ENCODE data around the gene PPDPF.

PPDPF gene

DNA sequence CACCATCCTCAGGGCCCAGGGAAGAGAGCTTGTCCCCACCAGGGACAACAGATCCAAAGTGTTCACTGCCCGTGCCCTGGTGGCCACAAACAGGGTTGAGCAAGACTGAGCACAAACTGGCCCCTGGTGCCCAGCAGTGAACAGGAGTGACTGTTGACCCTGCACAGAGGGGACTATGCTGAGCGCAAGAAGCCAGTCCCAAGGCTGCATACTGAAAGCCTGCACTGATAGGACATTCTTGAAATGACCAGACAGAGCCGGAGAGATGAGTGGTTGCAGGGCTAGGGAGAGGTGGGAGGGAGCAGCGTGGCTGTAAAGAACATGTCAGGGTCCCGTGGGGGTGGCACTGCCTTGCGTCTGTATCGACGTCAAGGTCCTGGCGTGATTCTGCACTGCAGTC, 30.5 kb downstream of the PPDPF start:
- DNase-seq (ENCODE audit: low read depth), result no peak

DNA sequence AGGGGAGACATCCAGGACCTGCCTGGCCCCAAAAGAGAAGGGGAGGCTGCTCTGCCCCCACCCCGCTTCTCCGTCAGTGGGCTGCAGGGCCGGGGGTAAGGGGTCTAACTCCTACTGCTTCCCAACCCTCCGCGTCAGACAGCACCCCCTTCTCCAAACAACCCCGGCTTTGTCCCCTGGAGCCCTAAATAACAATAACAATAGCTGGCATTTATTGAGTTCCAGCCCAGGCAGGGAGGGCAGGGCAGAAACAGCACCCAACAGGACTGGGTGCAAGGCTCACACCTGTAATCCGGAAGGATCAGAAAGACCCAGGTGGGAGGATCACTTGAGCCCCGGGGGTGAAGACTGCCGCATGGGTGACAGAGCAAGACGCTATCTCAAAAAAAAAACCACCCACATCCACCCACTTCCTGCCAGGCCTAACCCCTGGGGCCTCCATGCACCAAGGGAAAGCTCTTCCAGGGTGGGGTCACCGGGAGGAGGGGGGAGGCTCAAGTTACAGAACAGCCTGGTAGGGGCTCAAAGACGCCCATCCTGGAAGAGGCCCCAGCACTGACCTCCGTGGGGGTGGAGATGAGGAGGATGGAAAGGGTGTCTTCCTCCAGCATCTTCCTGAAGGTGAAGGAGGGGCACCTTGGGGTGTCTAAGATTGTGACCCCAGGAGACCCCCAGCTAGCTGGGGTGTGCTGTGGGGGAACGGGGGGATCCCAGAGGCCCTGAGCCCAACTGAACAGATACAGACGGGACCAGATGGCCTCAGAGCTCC, 32.1 kb downstream of the PPDPF start:
- no peak for DNase-seq (ENCODE audit: low read depth)

DNA sequence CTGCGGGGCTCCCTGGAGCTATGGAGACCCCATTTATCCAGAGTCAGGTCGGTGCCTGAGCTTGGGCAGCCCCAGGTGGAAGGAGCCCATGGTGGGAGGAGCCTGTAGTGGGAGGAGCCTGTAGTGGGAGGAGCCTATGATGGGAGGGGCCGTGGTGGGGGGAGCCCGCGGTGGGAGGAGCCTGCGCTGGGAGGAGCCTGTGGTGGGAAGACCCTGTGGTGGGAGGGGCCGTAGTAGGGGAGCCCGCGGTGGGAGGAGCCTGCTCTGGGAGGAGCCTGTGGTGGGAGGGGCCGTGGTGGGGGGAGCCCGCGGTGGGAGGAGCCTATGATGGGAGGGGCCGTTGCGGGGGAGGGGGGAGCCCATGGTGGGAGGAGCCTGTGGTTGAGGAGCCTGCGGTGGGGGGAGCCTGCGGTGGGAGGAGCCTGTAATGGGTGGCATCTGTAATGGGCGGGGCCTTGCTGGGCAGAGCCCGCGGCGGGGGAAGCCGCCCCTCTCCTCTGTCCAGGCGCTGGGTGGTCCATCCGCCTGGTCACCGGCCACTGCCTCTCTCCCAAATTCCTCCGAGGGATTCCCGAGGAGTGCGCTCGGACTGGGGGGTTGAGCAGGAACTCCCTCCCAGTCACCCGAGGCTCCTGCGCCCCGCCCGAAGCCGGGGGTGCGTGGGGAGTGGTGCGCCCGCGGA, 32.8 kb downstream of the PPDPF start:
- DNase-seq (ENCODE audit: low read depth), result peak; percentile 81

DNA sequence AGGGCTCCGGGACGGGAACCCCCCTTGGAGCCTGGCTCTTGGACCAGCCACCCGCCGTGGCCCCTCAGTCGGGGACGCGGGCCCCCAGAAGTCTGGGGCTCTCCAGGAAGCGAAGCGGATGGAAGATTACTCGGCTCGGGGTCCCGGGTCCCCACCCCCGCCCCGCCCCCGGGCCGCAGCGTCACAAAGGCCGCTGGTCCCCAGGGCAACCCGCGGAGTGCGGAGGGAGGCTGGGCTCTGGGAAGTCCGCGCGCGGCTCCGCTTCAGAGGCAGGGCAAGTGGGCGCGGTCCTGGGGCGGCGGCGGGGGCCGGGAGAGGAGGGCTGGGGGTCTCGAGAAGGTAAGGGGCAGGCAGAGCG, 33.3 kb downstream of the PPDPF start, which contains the start of gene FNDC11:
Gene FNDC11 (plus strand): TSS at position 227 of the 358 bp plus-strand sequence. CDS start 1,505 bp downstream, outside the sequence.
- DNase-seq (ENCODE audit: low read depth), result no peak

DNA sequence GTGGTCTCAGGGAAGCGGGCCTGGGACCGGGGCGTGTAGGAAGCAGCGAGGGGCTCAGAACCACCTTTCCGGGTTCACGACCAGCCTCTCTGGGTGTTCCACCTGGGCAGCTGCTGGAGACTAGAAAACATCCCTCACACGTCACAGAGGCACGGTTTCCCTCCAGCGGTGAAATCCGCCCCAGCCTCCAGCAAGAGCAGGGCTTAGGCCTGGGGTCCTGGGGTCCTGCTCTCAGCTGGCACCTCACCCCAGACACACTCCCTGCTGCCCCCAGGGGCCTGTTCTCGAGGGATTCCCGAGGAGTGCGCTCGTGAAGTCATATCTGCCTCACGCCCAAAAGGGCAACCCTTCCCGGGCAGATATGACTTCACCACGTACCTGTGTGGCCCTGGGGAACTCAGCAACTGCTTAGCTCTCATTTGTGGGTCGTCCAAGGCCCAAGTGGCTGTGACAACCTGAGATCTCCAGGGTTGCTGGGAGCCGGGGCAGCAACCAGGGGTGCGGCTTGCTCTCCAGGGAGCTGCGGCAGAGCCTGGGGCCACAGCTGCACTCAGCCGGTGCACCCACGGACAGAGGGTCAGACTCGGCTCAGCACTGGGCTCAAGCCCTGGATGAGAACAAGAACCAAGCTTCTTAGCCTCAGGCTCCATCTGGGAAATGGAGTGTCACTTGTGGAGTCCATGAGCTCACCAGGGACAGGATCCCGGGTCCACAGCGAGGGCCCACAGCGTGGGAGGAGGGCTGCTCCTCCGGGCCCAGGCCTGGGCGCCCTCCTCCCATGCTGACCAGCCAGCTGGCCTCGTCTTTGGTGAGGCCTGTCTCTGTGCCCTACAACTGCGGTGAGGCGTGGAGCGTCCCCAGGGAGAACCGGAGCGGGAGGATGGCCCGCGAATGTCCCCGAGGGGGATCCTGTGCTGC, 34.1 kb downstream of the PPDPF start:
- DNase-seq (ENCODE audit: low read depth), result no peak

DNA sequence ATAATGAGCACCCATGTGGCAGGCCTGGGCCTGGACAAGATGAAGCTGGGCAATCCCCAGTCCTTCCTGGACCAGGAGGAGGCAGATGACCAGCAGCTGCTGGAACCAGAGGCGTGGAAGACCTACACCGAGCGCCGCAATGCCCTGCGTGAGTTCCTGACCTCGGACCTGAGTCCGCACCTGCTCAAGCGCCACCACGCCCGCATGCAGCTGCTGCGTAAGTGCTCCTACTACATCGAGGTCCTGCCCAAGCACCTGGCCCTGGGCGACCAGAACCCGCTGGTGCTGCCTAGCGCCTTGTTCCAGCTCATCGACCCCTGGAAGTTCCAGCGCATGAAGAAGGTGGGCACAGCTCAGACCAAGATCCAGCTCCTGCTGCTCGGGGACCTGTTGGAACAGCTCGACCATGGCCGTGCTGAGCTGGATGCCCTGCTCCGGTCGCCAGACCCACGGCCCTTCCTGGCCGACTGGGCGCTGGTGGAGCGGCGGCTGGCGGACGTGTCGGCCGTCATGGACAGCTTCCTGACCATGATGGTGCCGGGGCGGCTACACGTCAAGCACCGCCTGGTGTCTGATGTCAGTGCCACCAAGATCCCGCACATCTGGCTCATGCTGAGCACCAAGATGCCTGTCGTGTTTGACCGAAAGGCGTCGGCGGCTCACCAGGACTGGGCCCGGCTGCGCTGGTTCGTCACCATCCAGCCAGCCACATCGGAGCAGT, 35.3 kb downstream of the PPDPF start:
- DNase-seq (ENCODE audit: low read depth), result no peak

DNA sequence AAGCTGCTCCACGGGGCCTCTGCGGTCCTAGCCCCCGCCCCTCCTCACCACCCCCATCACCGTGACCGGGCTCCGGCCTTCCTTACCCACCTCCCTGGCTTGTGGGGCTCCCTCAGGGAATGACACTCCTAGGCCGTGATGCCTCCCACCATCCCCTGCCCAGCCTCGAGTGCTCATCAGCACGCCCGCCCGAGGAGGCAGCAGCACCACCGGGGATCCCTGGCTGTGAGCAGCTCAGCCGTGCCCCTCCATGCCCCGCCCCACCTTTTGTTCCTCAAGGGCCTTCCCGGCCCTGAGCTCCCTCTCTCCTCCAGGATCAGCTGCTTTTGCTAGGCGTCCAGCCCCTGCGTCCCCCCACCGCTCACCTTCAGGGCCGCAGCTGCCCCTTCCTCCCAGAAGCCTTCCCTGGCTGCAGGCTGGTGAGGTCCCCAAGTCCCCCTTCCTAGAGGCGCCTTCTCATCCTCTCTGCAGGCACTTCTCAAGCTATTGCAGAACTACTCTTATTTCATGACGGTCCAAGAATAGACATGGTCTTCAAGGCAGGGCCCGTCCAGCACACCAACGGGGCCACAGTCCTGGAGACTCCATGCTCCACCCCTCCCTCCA, 36.4 kb downstream of the PPDPF start:
- no peak for DNase-seq (ENCODE audit: low read depth)

DNA sequence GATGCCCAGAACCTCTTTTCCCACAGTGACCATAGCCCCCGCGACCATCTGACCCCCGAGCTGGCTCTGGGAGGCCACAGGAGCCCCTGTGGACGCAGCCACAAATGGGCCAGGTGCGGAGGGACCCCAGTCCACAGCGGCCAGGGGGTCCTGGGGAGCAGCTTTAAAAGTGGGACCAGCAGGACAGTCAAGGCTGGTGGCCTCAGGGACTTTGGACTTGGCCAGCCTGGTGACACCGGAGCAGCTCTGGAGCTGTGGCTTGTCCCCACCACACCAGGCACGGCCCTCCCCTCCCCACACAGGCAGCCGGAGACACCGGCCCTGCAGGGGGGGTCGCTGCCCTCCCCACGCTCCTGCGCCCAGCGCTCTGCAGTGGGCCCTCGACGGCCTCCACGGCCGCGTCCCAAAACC, 36.9 kb downstream of the PPDPF start:
- no peak for DNase-seq (ENCODE audit: low read depth)

DNA sequence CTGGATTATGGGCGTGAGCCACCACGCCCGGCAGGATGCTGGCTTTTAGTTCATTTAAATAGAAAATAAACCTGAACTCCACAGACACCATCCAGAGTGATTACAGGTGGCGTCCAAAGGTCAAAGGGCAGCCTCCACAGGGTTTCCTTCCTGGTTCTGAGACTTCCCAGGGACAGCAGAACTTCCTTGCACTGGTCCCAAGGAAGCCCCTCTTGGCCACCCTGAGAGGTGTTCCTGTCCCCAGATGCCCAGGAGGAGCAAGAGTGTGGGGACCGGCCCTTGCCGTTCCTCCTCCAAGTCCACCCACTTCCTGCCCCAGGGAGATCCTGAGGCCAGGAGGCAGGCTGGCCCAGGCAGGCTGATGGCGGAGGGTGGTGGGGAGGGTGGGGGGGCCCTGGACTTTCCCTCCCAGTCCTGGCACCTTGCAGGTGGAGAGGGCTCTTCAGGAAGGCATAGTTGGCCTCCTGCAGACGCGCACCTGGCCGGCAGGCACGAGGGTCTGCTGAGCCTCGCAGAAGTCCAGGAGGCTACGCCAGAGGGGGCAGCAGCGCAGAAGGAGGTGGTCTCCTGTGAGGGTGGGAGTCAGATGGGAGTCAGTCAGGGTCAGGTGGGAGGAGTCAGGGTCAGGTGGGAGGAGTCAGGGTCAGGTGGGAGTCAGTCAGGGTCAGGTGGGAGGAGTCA, 38.4 kb downstream of the PPDPF start:
- no peak for DNase-seq (ENCODE audit: low read depth)

DNA sequence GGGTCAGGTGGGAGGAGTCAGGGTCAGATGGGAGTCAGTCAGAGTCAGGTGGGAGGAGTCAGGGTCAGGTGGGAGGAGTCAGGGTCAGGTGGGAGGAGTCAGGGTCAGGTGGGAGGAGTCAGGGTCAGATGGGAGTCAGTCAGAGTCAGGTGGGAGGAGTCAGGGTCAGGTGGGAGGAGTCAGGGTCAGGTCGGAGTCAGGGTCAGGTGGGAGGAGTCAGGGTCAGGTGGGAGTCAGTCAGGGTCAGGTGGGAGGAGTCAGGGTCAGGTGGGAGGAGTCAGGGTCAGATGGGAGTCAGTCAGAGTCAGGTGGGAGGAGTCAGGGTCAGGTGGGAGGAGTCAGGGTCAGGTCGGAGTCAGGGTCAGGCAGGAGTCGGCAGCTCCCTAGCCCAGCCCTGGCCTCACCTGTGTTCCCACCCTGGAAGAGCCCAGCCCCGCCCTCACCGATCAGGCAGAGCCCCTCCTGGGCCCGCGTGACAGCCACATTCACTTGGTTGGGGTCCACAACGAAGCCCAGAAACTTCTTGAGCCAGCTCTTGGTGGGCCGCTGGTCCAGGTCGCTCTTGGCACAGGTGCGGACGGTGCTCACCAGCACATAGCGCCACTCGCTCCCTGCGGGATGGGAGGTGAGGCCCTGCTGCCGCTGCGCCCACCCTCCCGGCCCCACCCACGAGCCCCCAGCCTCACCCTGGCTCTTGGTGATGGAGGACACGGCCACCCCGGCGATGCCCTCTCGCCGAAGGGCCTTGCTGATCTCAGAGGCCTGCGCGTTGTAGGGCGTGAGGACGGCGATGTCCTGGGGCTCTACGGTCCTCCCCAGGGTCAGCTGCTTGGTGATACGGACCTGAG, 39.1 kb downstream of the PPDPF start:
- DNase-seq (ENCODE audit: low read depth), result peak; percentile 23

DNA sequence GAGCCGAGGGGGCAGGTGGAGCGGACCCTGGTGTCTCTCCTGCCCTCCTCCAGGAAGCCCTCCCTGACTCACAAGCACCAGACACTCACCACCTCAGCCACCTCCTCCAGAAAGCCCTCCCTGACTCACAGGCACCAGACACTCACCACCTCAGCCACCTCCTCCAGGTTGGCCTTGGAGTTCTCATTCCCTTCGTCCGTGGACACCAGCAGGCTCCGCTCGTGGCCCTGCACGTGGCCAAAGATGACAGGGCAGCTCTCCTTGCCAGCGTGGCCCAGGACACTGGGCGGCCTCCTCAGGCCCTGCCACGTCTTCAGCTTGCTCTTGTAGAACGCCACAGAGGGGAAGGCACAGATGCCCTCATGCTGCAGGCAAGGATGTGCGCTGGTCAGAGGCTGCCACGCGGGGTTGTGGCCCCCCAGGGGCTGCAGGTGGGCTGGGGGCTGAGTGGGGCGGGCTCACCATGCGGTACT, 39.8 kb downstream of the PPDPF start:
- no peak for DNase-seq (ENCODE audit: low read depth)

DNA sequence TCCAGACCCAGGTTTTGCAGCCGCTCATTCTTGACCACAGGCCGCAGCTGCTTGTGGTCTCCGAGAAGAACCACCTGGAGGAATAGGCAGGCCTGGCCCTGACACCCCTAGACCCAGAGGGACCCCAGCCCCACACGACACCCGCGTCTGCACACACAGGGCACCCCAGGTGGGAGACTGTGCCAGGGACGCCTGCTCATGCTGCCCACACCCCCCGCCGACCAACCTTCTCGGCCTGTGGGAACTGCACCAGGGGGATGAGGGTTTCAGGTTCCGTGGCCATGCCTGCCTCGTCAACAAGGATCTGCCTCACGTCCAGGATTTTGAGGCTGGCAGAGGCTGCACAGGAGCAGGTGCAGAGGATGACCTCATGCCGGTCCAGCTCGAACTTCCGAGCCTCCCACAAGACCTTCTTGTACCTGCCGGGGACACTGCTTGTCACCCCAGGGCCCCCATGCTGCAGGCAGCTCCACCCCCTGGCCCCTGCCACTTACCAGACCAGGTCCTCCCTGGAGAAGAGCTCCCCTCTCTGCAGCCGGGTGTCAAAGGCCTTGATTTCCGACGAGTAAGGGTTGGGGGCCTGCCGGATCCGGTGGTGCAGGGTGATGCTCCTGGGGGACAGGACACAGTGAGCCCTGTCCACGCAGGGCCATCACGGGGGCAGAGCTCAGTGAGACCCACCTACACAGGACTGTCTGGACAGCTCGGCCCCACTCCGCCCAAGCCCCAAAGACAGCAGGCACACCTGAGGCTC, 40.5 kb downstream of the PPDPF start:
- DNase-seq (ENCODE audit: low read depth), result no peak

DNA sequence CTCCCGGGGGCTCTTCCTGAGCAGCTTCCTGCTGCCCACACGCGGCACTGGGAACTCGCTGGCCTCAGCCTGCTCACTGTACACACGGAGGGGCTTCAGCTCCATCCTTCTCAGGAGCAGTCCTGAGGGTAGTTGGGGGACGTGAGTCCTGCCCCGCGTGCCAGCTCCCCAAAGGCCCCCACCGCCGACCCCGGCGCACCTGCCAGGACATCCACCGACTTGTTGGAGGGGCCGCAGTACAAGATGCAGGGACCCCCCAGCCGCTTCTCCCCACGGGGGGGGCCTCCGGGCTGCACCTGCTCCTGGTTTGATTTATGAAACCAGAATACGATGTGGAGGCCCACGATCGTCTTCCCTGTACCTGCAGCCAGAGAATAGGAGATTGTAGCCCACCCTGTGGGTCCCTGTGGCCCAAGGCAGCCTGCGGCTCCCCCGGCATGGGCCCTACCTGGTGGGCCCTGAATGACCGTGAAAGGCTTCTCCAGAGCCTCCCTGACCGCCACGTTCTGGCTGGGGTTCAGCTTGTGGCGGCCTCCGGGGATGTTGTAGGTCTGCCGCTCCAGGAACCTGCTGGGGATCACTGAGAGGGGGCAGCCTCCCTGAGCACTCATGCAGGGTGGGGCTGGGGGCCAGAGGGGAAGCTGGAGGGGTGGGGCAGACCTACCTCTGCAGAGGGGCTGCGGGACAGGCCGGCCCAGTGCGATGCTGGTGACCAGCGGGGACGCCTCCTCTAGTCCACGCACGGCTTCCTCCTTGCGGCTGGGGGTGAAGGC, 41.2 kb downstream of the PPDPF start:
- DNase-seq (ENCODE audit: low read depth), result no peak

DNA sequence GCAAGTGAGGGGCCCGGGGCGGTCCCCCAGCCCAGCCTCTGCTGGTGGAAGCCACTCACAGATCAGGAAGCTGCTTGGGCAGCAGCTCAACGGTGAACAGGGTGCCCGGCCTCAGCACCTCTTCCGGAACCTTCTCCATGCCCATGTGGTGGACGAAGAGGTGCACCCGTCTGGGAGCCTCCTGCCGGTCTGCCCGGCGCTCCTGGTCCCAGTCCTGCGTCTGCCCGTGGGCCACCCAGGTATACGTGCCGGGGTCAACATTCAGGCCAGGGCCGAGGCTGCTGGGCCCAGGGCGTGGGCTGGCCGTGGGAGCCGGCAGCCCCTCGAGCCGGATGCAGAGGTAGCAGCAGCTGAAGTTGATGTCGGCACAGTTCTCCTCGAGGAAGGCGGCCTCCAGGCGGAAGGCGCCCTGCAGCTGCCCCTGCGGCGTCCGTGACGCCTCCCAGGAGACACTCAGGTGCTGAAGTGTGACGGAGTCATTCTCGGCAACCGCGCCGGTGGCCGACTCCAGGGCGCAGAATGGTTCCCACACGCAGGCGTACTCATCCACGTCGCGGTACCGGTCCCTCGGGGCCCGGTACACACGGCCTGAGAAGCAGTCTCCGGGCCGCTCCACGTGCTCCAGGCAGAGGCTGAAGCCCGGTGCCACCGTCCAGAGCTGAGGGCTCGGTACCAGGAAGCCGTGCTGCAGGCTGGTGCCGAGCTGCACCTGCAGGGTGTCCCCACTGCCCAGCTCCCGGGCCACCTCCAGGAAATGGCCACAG, 42.1 kb downstream of the PPDPF start:
- DNase-seq (ENCODE audit: low read depth), result no peak

DNA sequence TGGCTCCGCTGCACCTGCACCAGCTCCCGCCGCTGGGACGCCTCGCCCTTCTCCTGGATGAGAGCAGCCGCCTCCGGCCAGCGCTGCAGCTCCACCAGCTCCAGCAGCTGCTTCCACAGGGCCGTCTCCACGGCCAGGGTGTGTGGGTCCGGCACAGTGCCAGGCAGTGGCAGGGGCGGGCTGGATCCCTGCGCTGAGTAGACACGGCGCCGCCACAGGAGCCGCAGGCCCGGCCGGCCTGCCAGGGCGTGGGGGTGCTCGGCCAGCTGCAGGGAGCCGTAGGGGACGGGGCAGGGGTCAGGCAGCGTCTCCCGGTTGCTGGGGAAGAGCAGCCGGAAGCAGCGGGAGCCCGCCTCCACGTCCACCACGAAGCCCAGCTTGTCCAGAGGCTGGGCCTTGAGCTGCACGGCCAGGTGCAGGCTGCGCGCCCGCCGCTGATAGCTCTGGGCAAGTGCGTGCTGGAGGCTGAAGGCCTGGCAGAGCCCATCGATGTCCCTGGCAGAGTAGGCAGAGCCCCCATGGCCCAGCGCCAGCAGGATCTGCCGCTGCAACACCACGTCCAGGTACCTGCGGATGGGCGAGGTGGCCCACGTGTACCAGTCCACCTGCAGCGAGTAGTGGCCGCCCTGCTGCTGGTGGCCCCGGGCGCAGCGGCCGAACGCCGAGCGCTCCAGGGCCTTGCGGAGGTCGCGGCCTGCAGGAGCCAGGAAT, 42.8 kb downstream of the PPDPF start:
- DNase-seq (ENCODE audit: low read depth), result no peak

DNA sequence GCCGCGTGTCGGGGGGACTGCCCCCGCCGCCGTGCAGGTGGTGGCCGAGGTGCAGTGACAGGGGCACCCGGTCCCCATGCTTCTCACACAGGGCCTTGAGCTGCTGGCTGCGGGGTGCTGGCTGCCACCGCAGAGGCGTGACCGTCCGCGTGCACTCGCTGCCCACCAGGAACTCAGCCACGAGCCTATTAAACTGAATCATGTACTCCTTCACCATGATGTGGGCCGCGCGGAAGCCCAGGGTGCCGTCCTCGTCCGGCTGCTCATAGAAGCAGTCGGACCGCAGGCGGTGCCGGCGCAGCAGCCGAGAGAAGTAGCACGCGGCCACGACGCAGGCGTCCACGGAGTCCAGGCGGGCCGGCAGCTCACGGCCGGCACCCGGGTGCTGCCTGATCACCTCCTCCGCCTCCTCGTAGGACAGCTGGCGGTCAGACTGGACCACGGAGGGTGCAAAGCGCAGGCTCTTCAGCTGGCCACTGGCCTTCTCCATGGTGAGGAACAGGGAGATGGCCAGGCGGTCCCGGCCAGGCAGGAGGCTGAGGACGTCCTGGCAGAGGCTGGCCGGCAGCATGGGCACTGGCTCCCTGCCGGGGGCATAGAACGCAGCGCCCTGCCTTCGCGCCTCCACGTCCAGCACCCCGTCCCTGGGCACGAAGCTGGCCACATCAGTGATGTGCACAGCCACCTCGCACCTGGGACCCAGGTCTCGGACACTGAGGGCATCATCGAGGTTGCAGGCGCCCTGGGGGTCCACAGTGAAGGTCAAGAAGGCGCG, 43.7 kb downstream of the PPDPF start:
- no peak for DNase-seq (ENCODE audit: low read depth)

Data from activated T-cell treated with anti-CD3 and anti-CD28 coated beads for 24 hours (primary cell).